Activated T-helper 1 cell treated with anti-CD3 and anti-CD28 coated beads, Interleukin-12 subunit alpha, Interleukin-12 subunit beta, Interleukin-2, Interleukin-4 antibody, amounts not matched to agents 30 ng/mL and 10 ng/mL and 1 ng/mL, durations not matched to agents 14 hours and 24 hours and 36 hours (primary cell): ENCODE data around the gene KIF3A. TPM values are rescaled to one million over a fixed set of nuclear protein-coding genes. Genes with fewer than 3 reads are reported as not detected.

ENCODE experiments used
- DNase-seq: peaks from one replicate; pipeline ENCODE4 v3.0.0; 2021; ENCODE audit warnings: low spot score
- H3K27ac Mint-ChIP-seq: one replicate; pipeline ENCODE4 v1.8.0; 2021; ENCODE audit warnings: mild to moderate bottlenecking, mixed read lengths
- H3K27me3 Mint-ChIP-seq: one replicate; pipeline ENCODE4 v1.8.0; 2022; ENCODE audit warnings: mild to moderate bottlenecking, moderate library complexity, mixed read lengths; ENCODE audit not compliant: insufficient read depth
- H3K36me3 Mint-ChIP-seq: one replicate; pipeline ENCODE4 v1.8.0; 2021; ENCODE audit warnings: low read depth, mixed read lengths
- H3K4me1 Mint-ChIP-seq: one replicate; pipeline ENCODE4 v1.8.0; 2021; ENCODE audit warnings: low read depth, mixed read lengths
- H3K4me3 Mint-ChIP-seq: one replicate; pipeline ENCODE4 v1.8.0; 2021; ENCODE audit warnings: mild to moderate bottlenecking, moderate library complexity, mixed read lengths
- H3K9me3 Mint-ChIP-seq: one replicate; pipeline ENCODE4 v1.8.0; 2021; ENCODE audit warnings: mixed read lengths
- intact Hi-C: fragments of 100-400 bp; cut with micrococcal nuclease; formaldehyde crosslinking; loops from one replicate; pipeline ENCODE4 v1.15.1; 2024
- total RNA-seq: library from RNA; stranded (reverse); gene quantifications from 2 replicates; pipeline ENCODE4 v1.2.3, GENCODE V29; 2022

The KIF3A gene
- total RNA-seq, 1 donor from 2014 or later = 66.9 TPM

- DNase-seq = no peak
- Mint-ChIP-seq H3K27ac (peak overlapping the region; percentile 49), H3K4me1 (peaks cover 34% of the 10 kb centered on the region), H3K36me3 (peaks cover 21% of the 10 kb centered on the region), H3K27me3 (no peaks in the 10 kb centered on the region), H3K4me3 (no peak overlapping the region), H3K9me3 (no peaks in the 10 kb centered on the region)
- intact Hi-C loops = no loop called here
These were observed 52.2 kb downstream of the KIF3A start for GRCh38 chr5:132684922-132685720.

- no peak overlapping the region for H3K4me3 Mint-ChIP-seq
- no peaks in the 10 kb centered on the region for H3K27me3 Mint-ChIP-seq
- H3K27ac Mint-ChIP-seq = no peak overlapping the region
- H3K9me3 Mint-ChIP-seq = no peaks in the 10 kb centered on the region
- intact Hi-C loops = no loop called here
- H3K36me3 Mint-ChIP-seq = peaks cover 23% of the 10 kb centered on the region
- peaks cover 32% of the 10 kb centered on the region for H3K4me1 Mint-ChIP-seq
- DNase-seq = no peak
These were observed 52.9 kb downstream of the KIF3A start for GRCh38 chr5:132684491-132684890.

GRCh38 chr5:132681983-132682382 lies 55.4 kb downstream of the KIF3A start:
- Mint-ChIP-seq H3K4me3 (no peak overlapping the region), H3K27ac (no peak overlapping the region), H3K36me3 (peaks cover 17% of the 10 kb centered on the region), H3K9me3 (no peaks in the 10 kb centered on the region), H3K27me3 (no peaks in the 10 kb centered on the region), H3K4me1 (peaks cover 16% of the 10 kb centered on the region)
- intact Hi-C loops = no loop called here
- no peak for DNase-seq

GRCh38 chr5:132681476-132681831 lies 55.9 kb downstream of the KIF3A start:
- H3K27ac Mint-ChIP-seq = no peak overlapping the region
- peaks cover 17% of the 10 kb centered on the region for H3K36me3 Mint-ChIP-seq
- H3K4me1 Mint-ChIP-seq = peaks cover 22% of the 10 kb centered on the region
- intact Hi-C loops = no loop called here
- H3K27me3 Mint-ChIP-seq = no peaks in the 10 kb centered on the region
- H3K9me3 Mint-ChIP-seq = no peaks in the 10 kb centered on the region
- DNase-seq = no peak
- no peak overlapping the region for H3K4me3 Mint-ChIP-seq

GRCh38 chr5:132680780-132681475 lies 56.4 kb downstream of the KIF3A start:
- Mint-ChIP-seq H3K27ac (no peak overlapping the region), H3K27me3 (no peaks in the 10 kb centered on the region)
- intact Hi-C loops = no loop called here

GRCh38 chr5:132679717-132680380 lies 57.5 kb downstream of the KIF3A start:
- H3K27ac Mint-ChIP-seq = no peak overlapping the region
- intact Hi-C loops = no loop called here
- no peak overlapping the region for H3K4me3 Mint-ChIP-seq
- H3K36me3 Mint-ChIP-seq = peaks cover 12% of the 10 kb centered on the region
- DNase-seq = no peak
- no peaks in the 10 kb centered on the region for H3K27me3 Mint-ChIP-seq
- peaks cover 31% of the 10 kb centered on the region for H3K4me1 Mint-ChIP-seq
- no peaks in the 10 kb centered on the region for H3K9me3 Mint-ChIP-seq

More at GRCh38 chr5:132680780-132681475, 56.4 kb downstream of the KIF3A start:
- no peak for DNase-seq
- no peaks in the 10 kb centered on the region for H3K9me3 Mint-ChIP-seq
- H3K4me3 Mint-ChIP-seq = no peak overlapping the region
- peaks cover 27% of the 10 kb centered on the region for H3K4me1 Mint-ChIP-seq
- peaks cover 17% of the 10 kb centered on the region for H3K36me3 Mint-ChIP-seq

- Mint-ChIP-seq H3K27me3 (no peaks in the 10 kb centered on the region), H3K27ac (no peak overlapping the region), H3K4me1 (peaks cover 31% of the 10 kb centered on the region), H3K4me3 (no peak overlapping the region), H3K9me3 (no peaks in the 10 kb centered on the region), H3K36me3 (peaks cover 11% of the 10 kb centered on the region)
- no peak for DNase-seq
- intact Hi-C loops = no loop called here
These were observed 58.2 kb downstream of the KIF3A start for GRCh38 chr5:132679166-132679565.

- Mint-ChIP-seq H3K9me3 (no peaks in the 10 kb centered on the region), H3K27me3 (no peaks in the 10 kb centered on the region), H3K36me3 (peaks cover 11% of the 10 kb centered on the region), H3K27ac (no peak overlapping the region), H3K4me1 (peaks cover 35% of the 10 kb centered on the region), H3K4me3 (no peak overlapping the region)
- DNase-seq = no peak
- intact Hi-C loops = no loop called here
These were observed 58.6 kb downstream of the KIF3A start for GRCh38 chr5:132678735-132679134.

GRCh38 chr5:132677682-132678400 lies 59.5 kb downstream of the KIF3A start:
- H3K4me3 Mint-ChIP-seq = no peak overlapping the region
- H3K36me3 Mint-ChIP-seq = peaks cover 11% of the 10 kb centered on the region
- H3K9me3 Mint-ChIP-seq = no peaks in the 10 kb centered on the region
- H3K27me3 Mint-ChIP-seq = no peaks in the 10 kb centered on the region
- H3K4me1 Mint-ChIP-seq = peaks cover 41% of the 10 kb centered on the region
- intact Hi-C loops = no loop called here
- H3K27ac Mint-ChIP-seq = no peak overlapping the region
- no peak for DNase-seq

- Mint-ChIP-seq H3K4me1 (peaks cover 41% of the 10 kb centered on the region), H3K9me3 (no peaks in the 10 kb centered on the region), H3K4me3 (no peak overlapping the region), H3K36me3 (peaks cover 11% of the 10 kb centered on the region), H3K27ac (no peak overlapping the region), H3K27me3 (no peaks in the 10 kb centered on the region)
- no peak for DNase-seq
- intact Hi-C loops = no loop called here
These were observed 60.2 kb downstream of the KIF3A start for GRCh38 chr5:132677191-132677590.

GRCh38 chr5:132675936-132676689 lies 61.2 kb downstream of the KIF3A start:
- DNase-seq = no peak
- Mint-ChIP-seq H3K27me3 (no peaks in the 10 kb centered on the region), H3K27ac (peak overlapping the region; percentile 88), H3K9me3 (peaks cover 2% of the 10 kb centered on the region), H3K4me1 (peaks cover 41% of the 10 kb centered on the region), H3K4me3 (peak overlapping the region; percentile 63), H3K36me3 (peaks cover 9% of the 10 kb centered on the region)
- intact Hi-C loops = no loop called here
